ENCODE results near the gene OSBP2.
A peak's percentile ranks its signal among the peaks of the same experiment; 100 is the strongest.

OSBP2 gene

DNA sequence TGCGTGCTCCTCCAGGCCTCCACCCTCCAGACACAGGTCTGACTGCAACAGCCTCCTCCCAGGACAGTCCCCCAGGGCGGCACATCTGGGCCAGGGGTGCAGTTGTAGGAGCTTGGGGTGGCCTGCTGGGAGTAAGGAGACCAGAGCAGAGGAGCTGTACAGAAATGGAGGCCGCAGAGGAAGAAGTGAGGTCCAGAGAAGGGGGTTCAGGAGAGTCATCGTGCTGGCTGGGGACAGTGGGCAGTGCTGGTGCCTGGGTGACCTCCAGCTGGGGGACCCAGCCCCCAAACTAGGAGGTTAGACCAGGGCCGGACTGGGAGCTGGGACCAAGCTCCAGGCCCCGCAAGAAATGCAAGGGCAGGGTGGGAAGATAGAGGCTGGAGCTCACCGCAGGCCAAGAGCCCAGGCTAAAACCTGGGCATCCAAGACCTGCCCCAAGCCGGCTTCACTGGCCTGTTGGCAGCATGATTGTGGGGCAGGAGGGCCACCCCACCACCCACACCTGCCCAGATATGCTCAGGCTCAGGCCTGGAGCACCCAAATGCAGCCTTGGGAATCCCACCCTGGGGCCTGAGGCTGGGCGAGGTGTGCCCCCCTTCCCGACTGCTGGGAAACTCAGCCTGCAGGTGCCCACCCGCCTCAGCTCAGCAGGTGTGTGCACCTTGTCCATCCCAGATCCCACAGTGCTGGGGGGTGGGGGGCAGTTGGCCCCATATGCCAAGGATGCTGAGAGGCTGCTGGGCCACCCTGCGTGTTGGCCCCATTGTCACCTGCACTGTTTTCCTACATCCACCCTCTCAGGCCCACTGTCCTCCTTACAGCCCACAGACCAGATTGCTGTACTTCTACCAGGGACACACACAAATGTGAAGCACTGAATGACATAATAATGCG, 177.0 kb downstream of the OSBP2 start:
- no peak for DNase-seq

DNA sequence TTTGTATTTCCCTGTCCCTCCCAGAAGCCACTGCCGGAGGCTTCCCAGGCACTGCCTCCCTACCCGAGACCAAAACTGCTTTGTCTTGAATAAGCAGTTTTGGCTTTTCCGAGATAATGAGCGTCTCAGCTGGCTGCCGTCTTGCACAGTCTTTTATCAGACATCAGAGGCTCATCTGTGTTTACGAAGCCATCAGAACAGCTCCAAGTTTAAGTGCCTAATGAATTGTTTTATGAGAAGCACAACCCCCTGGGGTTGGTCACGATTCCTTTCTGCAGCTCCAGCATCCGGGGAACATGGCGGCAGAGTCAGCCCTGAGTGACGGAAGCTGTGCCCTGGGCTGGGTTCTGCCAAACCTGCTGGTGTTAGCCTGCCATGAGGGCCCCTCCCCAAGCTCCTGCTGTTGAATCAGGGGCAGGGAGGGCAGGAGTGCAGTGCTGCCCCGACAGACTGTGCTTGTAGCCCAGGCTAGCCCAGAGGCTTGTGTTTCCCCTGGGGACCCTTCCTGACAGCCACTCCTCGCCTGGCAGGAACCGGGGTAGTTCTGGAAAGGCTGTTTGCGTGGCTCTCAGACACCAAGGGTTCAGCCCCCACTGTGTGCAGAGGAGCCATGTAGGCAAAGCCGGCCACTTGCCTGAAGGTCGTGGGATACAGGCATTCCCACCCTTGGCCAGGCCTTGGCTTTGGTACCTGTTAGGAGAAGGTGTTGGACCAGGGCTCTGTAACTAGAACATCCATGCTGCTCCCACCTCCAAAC, 177.8 kb downstream of the OSBP2 start:
- no peak for DNase-seq

DNA sequence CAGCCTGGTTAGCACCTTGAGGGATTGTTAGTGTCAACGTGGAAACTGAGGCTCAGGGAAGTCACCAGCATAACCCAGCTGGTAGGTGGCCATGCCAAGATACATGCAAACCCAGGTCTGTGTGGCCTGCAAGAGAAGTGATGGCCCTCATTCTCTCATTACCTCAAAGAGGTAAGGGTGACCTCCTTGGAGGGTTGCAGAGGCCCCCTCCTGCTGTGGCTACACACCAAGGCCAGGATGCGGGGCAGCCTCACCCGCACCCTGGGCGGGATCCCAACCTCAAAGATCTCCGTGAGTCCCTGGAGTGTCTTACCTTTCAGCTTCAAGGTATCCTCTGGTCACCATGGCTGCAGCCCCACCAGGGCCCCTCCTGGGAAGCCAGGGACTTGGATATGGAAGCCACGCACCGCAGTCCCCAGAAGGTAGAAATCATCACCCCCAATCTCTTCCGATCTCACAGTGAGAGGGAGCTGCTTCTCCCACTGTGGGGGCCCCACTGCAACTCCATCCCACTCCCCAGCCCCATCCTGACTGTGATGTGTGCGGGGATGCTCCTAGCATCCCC, 178.5 kb downstream of the OSBP2 start:
- no peak for DNase-seq

DNA sequence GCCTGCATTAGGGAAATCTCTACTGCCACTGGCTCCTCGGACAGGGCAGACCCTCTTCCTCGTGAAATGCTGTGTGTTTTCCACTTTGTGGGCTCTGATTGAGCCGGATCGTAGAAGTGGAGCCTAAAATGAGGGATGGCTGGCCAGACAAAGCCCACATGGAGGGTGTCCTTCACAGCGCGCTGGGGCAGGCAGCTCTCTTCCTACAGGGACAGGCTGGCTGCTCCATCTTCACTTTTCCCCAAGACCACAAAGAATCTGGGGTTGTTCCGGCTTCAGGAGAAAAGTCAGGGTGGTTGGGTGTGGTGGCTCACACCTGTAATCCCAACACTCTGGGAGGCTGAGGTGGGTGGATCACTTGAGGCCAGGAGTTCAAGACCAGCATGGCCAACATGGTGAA, 179.0 kb downstream of the OSBP2 start:
- DNase-seq = no peak

DNA sequence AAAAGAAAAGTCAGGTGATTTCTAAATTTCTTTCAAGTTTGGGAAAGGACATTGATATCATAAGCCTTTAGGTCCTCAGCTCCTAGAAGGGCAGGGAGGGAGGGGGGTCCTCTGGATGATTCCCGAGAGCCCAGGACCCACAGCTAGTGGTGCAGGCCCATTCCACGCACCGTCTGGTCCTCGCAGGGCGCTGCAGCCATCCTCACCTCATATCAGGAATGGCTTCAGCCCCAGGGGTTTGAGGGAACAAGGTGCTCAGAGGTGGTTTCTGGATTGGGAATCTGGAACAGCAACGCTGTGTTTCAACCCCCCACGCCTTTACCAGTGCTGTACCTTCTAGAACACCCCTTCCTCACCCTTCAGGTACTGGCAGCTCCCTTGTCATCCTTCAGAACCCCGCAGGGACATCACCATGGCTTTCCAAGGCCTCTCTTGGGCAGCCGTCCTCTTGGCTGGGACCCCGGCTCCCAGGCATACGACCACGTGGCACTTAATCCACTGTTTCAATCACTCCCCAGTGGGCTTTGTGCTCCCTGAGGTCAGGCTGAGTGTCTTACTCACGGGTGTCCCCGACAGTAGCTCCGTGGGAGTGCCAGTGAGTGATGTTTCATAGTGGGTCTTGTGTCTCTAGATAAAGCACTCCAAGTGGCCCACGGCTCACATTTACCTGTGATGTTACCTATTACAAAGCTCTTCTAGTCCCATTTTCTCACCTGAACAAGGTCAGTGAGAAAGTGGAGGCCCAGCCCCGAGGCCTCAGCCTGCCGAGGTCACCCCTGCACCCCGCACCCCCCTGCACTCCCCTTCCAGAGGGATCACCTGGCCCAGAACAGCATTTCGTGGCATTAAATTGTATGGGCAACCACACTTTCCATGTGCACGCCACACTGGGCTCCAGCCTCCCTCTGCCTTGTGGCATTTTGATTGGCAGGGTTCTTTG, 180.0 kb downstream of the OSBP2 start:
- no peak for DNase-seq

DNA sequence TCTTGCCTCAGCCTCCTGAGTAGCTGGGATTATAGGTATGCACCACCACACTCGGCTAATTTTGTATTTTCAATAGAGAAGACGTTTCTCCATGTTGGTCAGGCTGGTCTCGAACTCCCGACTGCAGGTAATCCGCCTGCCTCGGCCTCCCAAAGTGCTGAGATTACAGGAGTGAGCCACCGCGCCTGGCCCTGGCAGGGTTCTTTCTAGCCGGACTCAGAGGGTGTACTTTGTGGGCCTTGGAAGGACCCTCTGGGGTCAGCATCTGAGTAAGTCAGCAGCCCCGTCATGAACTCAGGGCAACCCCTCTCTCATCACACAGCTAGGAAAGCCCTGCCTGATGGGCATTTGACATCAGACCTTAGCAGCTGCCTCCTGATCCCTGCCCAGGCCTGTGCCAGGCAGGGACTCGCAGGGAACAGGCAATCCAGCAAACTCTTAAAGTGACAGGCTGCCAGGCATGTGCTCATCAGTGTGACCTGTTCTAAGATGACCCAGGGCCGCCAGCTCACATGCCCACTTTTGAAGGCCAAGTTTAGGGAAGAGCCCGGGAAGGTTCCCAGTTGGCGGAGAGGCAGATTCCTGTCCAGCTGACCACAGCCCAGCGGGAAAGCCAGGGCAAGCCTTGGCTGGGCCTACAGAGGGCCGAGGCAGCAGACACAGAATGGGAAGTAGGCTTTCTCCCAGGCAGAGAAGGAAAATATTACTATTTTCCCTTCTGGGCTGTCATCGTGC, 181.0 kb downstream of the OSBP2 start:
- DNase-seq = no peak

DNA sequence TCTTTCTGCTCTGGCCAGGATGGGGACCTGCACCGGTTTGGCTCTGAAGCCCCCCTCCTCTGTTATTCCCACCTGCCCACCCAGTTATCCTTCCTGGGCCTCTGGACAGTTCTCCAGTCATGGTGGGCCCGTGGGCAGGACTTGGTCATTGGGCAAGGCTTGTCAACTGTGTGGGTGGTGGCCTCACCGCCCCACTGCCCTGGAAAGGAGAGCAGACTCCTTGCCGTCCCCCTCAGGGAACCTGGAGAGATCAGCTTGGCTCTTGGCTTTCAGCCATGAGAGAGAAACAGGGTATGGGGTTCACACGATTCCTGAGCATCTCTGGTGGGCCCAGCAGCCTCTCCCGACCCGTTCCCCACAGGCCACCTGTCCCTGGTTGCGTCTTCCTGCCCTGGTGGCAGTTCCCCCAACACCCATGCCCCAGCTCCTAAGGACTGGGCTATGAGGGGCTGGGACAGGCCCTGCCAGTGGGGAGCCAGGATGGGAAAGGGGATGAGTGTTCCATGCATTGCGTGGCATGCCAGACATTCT, 181.6 kb downstream of the OSBP2 start:
- DNase-seq = no peak

DNA sequence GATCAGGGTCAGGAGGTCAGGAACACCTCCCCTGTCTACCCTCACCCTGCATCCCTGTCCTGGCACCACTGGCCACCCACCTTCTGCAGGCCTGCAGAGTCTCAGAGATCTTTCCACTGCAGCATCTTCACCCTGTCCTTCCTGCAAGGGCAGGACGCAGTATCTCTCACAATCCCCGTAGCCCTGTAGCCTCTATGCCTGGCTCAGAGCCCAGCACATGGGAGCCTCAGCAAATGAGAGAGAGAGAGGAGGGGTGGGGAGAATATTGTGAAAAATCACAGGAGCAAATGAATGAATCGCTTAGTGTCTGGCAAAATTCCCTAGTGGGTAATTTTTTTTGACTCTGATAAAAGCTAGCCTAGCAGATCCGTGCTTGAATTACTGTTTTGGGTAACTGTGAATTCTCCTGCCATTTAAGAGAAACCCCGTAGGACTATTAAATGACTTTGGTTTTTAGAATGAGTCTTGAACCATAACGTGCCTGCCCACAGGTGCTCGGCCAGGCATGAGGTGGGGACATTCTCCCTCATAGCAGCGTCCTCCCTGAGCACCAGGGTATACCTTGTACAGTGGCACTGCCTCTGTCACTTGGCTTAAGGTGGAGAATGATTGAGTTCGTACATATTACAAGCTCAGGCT, 182.4 kb downstream of the OSBP2 start:
- DNase-seq = peak; percentile 69

DNA sequence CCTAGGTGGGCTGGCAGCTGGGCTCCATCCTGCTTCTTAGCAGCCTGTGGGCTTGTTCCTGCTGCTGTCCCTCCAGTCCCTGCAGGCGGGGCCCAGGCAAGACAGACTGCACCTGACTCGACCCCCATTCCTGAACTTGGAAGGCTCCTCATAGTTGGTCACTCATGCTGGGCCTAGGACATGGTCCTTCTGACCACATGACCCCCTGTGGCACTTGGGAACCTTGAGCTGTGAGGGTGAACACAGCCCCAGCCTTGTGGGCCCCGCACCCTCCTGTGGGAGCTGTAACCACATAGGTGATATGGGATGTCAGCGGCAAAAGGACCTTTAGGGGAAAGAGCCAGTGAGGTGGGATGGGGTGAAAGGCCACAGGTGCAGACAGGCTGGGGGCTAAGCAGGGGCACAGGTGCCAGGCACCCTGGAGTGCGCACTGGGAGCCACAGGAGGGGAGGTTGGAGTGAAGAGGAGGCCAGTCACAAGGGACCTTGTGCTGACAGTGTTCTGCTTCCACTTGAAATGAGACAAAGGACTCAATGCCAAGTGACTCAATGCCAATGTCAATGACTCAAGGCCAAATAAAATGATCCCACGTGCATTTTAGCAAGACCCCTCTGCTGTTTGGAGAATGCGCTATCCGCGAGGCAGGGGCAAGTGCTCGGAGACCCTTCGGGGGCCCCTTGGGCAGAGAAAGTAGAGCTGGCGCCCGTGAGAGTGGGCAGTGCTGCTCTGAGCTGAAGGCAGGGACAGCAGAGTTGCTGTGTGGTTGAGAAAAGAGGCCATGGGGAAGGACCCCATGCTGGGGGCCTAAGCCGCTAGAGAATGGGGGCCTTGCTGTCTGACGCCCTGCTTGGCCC, 183.2 kb downstream of the OSBP2 start:
- no peak for DNase-seq

DNA sequence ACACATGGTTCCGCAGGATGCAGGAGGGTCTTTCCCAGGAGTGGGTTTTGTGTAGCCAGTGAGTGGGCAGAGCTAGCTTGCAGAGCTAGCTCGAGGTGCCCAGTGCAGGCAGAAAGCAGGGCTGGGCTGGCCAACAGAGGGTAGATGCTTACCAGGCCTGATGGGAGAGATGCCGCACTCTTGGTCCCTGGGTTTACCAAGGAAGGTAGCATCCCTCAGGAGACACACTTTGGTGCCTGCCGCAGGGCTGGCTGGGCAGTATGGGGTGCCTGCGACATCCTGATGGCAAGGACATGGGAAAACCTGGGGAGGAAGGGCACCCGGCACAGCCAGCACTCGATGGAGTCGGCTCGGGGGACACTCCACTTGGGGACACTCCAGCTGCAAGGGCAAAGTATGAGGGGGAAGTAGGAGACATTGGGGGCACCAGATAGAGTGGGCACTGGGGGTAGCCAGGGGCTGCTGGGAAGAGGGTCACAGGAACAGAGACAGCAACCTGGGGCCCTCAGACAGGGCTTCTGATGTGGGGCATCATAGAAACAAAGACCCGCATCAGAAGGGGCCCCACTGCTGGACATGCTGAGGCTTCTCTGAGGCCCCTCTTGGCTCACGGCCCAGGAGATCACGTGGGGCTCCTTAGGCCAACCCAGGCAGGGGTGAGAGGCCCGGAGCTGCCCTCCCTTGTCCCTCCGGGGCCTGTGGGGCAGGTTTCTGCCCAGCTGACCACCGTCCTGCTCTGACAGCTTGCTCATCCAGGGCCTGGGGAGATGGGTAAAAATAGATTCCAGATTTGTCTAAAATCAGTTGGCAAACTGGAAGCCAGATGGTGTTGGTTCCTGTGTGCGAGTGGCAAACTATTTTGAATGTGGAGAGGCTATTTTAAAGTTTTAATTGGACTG, 184.1 kb downstream of the OSBP2 start:
- DNase-seq = peak; percentile 16

DNA sequence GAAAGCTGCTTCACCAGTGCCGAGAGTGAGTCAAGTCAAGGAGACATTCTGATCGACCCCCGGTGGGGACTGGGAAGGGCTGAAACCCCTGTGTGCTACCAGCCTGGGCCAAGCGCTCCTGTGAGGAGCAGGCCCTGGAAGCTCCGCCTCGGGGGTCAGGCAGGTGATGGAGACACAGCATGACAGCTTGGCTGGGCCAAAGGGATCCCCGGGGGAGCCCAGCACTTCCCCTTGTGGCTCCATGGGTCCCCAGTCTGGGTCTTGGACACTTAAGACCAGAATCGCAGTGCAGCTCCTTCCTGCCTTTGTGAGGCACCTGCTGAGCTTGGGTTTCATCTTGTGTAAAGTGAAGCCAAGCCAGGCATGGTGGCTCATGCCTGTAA, 184.7 kb downstream of the OSBP2 start:
- no peak for DNase-seq

DNA sequence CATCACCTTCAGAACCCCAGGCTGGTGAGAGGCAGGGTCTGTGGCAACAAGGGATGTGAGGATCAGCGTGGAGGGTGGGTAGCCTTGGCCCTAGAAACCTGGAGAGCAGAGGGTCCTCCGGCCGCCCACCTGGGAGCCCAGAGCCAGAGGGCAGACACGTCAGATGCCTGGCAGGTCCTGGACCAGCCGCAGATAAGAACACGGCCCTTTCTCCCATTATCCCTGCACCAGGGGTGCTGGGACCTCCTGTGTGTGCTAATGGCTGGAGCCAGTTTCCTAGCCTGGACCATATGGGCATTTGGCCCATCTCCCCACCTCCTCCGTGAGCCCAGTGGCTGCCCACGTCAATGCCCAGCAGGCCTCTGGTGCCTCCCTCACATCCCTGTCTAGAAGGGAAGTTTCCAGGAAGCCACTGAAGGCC, 185.5 kb downstream of the OSBP2 start:
- no peak for DNase-seq

DNA sequence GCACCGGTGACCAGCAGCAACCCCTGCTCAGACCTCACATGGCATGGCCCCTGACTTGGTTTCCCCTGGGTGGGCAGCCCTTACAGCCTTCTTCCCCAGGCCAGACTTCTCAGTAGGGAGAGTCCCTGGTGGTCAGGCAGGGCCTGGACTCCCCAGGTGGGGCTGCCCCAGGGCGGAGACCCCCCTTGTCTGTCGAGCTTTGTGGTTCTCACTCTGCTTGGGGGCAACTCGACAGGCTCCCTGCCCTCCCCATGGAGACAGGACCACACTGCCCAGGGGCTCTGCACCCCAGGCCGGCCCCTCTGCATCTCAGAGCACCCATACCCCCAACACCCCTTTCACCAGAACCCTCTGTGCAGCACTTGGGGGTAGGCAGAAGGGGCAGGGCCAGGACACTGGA, 186.2 kb downstream of the OSBP2 start:
- DNase-seq = no peak

DNA sequence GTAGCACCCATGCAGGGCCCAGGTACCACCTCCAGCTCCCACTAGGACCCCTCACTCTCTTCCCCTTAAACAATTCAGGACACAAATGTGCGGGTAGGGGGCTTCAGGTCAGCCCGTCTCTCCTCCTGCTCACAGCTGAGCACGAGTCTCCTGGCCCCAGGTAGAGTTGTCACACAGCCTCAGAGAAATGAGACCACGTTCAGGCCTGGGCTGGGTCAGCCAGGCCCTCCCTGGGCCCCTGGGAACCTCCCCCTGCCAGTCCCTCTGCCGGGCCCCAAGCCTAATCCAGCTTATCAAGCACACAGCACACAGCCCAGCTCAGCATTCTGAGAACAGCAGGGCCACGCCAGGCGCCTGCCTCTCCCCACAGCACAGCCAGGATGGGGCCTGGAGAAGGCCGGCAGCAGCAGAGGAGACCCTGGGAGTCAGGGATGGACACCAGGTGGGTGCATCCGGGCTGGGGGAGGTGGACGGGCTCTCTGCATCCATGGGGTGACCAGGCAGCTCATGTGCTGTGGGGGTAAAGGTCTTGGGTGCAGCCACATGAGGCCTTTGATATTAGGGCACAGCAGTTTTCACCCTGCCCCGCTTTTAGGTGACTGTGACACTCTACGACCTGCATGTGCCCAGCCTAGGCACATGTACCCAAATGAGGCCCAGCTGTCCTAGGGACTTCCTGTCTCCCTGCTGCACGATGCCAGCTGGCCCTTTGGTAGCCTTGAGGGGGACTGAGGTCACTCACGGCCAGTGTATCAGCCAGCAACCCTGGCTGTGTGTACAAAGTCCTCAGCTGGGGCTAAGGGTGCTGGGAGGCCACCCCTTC, 186.9 kb downstream of the OSBP2 start:
- DNase-seq = no peak

DNA sequence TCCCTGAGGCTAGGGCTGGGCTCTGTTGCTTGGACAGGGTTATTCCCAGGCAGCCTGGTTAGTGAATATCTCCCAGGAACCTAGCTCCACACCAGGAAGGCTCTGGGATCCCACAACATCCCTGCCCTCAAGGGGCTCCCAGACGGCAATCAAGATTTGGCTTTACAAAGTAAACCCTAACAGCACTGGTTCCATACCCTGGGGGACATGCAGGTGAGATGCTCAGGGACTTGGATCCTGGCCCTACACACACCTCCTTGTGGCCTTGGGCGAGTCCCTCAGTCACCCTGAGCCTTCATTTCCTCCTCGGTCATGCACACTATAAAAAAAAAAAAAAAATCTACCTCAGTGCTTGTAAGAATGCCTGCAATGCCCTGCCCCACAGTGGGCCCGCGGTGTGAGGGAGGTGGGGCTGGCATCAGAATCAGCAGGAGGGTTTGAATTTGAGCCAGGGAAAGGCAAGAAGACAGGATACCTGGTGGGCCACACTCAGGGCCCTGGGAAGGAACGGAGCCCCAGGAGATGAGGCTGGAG, 187.6 kb downstream of the OSBP2 start:
- no peak for DNase-seq

DNA sequence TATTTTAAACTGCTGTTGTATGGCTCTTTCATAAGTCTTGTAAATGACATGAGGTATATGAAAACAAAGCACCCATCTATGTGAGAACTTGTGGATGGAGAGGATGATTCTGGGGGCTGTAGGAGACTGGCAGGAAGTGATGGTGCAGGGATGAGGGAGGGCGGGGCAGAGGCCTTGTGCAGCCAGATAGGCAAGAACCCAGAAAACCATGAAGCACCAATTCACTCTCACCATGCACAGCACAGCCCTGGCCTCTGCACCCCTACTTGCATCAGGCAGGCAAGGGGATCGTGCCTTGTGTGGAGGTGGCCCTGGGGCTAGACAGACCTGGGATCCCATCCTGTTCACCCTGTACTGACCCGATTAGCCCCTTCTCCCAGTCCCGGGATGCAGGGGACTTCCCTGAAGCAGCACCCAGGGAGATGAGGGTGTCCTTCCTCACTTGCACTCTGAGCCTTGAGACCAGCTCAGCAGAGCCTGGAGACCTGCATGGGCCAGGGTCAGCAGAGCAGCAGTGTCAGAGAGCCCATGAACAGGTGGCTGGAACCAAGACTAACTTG, 188.4 kb downstream of the OSBP2 start:
- DNase-seq = no peak

DNA sequence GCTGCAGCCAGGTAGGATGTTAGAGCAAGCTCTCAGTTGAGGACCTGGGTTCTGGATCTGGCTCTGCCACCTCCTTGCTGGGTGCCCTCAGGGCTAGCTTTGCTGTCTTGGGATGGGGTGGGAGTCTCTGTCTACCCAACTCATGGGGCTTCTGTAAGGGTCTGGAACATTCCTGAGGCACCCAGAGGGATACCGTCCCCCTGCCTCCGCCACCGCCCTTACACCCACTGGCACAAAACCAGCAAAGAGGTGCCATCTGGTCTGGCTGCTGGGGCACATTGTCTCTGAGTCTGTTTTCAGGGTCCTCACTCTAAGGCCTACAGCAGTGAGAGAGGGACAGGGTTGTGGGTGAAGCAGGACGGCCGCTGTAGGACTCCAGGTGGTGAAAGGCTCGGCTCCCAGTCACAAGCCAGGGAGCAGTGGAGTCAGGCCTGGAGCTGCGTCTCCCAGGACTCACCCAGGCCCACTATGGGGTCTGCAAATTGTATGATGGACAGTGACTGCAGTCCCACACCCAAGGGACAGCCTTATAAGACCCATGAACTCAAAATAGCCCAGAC, 189.0 kb downstream of the OSBP2 start:
- DNase-seq = no peak

Measured in NCI-H1694 treated with DMSO at 0.1 percent for 48 hours (cell line).